Activated naive CD4-positive, alpha-beta T cell treated with Interleukin-2 at 50 U/mL for 16 hours (primary cell): Measurements from ENCODE around the gene CD79A.
"Not testable (repeated sequence)": the region's sequence is repeated elsewhere in the genome, so short reads cannot be mapped to it uniquely, and the experiment has no call there.

Experiments
- DNase-seq: peaks from one replicate; pipeline ENCODE4 v3.0.0-alpha.2; 2020

CD79A gene

GRCh38 chr19:41863209-41863931, 13.7 kb upstream of the CD79A start:
- no peak for DNase-seq

DNA sequence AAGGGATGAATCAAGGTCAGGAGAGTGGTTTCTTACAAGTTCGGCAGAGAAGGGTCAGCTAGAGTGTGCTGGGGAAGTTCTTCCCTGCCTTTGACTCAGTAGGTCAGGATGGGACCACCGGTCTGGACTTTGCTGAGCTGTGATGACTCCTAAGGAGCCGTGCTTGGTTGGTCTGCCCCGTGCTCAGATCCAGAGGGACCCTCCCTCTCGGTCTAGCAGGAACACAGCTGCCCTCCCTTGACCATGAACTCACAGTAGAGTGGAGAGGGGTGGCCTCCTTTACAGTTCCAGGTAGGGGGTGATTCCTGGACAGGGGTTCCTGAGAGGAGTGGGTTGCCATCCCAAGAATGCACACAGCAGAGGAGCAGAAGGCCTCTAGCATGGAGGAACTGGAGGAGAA, 12.7 kb upstream of the CD79A start:
- DNase-seq, result no peak

DNA sequence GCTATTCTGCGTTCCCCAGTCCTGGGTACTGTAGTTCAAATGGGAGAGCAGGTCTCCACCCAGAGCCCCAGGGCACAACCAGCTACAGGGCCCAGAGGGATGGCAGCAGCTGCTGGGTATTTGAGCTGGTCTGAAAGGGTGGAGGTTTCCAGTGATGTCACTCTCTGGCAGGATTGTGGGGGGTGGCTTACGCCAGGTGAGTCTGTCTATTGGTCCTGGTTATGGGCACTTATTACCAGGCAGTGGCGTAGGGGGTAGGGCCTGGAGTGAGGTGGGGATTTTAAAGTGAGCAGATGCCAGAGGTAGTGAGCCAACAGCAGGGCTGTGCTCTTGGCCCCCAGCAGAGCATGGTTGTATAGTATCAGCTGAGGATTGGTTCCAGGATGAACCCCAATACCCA, 10.8 kb upstream of the CD79A start:
- peak; percentile 10 for DNase-seq

DNA sequence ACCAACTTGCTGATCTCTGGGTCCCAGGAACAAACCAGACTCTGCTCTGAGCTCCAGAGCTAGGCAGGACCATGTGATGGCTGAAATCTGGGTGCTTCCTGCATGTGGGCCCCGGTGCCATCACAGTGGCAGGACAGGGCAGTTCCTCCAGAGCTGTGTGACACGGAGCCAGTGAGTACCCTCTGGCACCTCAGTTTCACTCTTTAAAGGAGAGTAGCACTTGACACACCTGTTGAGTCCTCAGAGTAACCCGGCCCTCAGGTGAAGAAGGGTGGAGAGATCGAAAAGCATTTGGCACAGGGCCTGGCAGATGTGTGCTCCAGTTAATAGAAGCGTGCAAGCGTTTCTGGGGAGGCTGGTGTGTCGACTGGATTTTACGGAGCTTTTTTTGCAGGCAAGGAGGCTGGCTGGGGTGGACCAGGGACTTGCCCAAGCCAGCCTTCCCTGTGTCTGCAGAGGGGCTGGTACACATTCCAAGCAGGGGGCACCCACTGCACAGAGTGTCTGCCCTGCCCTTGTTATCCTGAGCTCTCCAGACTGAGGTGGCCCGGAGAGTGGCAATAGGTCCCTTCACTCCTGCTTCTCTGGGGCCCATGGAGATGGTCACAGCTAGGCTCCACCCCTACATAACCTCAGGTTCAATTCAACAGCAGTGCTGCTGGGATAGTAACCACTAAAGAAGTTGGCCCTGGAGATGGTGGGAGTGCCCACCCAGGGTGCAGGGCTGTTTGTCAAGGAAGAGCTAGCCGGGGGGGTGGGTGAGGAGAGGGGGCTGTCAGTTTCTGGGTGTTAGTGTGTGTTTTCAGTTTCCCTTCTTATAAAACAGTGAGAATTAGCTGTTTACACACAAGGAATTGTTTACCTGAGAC, 8.7 kb upstream of the CD79A start:
- DNase-seq, result no peak

DNA sequence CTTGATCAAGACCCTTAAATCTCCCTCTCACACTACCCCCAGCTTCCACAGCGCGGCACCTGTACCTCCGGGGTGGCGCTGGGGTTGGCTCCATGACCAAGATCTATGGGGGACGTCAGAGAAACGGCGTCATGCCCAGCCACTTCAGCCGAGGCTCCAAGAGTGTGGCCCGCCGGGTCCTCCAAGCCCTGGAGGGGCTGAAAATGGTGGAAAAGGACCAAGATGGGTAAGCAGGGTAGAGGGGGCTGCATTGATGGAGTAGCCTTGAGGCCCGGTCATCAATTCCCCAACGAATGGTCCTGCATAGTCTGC, 8.1 kb upstream of the CD79A start:
- no peak for DNase-seq

GRCh38 chr19:41869374-41869955, 7.6 kb upstream of the CD79A start:
- DNase-seq, result no peak

DNA sequence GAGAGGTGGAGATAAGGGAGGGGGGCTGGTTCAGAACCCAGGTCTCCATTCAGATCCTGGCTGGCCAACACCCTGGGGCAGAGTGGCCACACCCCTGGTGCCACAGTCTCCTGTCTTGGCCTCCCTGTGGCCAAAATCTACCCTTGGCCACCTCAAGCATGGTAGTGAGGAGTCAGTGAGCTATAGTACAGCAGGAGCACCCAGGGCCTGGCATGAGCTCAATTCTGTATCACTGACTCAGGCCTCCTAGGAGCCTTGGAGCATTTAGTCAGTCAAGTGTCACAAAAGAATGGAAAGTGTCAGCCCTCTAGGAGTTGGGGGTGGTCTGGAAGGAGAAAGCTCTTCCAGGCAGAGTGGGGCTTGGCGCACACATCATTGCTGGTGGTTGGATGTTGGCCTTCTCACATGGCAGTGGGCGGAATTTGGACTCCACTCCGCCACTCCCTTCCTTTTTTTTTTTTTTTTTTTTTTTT, 6.6 kb upstream of the CD79A start:
- DNase-seq, result no peak

DNA sequence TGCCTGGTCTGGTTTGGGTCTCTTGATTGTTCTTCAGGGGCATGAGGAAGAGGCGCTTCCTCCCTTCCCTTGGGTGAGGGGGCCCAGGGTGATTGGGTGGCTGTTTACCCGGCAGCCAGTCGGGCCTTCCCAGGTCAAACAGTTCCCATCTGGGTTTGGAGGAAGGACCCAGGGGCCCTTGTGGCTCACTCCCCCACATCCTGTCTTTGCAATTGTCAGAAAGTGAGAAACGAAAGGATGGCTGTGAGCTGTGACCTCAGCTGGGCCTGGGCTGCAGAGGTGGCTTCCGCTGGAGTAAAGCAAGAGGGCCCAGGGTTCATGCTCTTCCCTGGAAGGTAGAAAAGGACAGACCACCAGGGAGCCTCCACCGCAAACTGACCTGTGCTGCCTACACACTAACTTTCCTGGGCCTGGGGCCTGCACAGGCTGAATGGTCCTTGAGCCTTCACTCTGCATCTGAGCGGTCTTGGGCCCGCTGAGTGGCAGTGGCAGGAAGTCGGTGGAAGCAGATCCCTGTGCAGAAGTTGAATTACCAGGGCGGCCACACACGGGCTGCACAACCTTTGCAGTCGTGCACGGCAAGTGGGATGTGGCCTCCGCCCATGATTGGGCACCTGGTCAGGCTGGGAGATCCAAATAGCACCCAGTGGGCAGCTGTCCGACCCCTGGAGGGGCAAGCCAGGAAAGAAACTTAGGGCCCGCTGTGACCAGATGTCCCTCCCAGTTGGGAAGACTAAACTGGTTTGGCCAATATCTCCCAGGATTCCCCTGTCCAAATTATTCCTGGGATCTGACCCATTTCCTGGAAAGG, 5.3 kb upstream of the CD79A start:
- peak; percentile 69 for DNase-seq

GRCh38 chr19:41872384-41872774, 4.7 kb upstream of the CD79A start:
- no peak for DNase-seq

DNA sequence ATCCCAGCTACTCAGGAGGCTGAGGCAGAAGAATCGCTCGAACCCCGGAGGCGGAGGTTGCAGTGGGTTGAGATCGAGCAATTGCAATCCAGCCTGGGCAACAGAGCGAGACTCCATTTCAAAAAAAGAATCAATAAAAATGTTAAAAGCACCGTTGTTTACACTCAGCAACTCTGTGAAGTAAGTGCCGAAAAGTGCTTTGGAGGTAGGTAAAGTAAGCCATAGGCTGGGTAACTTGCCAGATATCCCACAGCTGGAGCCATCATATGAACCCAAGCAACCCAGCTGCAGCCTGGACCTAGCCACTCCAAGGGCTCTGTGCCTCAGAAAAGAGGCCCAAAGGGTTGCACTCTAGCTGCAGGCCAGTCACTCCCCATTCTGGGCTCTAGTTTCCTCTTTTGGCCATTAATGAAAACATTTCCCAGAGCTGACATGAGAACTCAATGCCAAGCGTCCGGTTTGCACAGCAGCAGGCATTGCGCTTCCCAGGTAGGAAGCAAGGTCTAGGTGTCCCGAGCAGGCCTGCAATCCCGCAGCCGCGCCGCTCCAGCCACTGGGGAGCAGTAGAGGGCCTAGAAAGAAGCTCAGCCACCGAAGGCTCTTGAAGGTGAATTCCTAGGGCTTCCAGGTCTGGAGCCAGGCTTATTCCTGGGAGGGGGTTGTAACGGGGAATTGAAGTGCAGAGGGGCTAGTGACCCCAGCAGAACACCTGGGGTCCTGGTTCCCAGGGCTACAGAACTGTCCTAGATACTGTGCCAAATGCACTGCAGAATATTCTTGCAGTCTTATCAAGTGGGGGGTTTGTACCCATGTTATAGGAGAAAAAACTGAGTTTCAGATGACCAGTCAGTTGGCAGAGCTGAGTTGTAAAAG, 4.1 kb upstream of the CD79A start:
- DNase-seq, result peak; percentile 75

- not testable (repeated sequence) for DNase-seq
Measured at GRCh38 chr19:41875973-41876372, 1.1 kb upstream of the CD79A start.

- no peak for DNase-seq
Measured at GRCh38 chr19:41877916-41878905, 1.1 kb downstream of the CD79A start.

DNA sequence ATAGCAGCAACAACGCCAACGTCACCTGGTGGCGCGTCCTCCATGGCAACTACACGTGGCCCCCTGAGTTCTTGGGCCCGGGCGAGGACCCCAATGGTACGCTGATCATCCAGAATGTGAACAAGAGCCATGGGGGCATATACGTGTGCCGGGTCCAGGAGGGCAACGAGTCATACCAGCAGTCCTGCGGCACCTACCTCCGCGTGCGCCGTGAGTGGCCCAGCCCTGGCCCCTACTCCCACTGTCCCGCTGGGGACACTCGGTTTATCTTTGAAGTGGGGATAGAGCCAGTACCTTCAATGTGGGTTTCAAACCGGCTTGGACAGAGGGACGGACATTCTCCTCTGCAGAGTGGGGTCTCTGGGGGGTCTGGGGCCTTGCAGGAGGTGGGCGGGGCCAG, 2.0 kb downstream of the CD79A start:
- DNase-seq, result no peak

GRCh38 chr19:41879670-41880328, 2.7 kb downstream of the CD79A start:
- DNase-seq, result no peak

- DNase-seq, result no peak
Measured at GRCh38 chr19:41880329-41880708, 3.2 kb downstream of the CD79A start.

DNA sequence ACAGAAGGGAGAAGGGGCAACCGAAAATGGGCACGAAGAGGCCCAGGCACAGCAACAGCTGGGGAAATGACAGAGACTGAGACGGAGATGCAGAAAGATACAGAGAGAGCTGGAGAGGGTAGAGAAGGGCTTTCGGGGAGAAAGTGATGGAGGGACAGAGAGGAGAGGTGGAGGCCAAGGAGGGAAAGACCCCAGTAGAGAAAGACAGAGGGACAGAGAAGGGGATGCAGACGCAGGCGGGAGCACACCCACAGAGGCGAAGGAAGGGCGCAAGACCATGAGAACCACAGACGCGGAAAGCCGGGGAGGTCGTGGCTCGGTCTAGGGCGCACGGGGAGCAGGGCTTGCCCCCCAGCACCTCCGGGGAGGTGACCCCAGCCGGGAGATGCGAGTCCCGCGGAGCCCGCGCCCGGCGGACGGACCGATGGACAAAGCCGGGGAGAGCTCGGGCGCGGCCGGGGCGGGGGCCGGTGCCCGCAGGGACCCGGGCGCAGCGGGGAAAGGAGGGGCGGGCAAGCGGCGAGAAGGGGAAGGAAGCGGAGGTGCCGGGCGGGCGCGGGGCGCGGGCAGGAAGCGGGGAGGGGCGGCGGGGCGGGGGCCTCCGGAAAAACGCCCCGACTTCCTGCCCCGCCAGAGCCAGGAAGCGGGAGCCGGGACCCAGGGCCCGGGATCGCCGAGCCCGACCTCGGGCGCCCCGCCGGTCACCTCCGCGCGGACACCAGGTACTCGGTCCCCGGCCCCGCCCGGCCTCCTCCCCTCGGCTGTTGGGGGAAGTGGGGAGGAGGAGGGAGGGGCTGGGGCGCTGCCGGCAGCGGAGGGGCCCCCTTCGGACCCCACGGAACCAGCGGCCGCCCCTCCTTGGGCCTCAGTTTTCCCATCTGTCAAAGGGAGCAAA, 5.7 kb downstream of the CD79A start, which contains the start of gene ARHGEF1:
Gene ARHGEF1 (plus strand): TSS at position 617 of the 895 bp plus-strand sequence. CDS start 4,899 bp downstream, outside the sequence.
- peak; percentile 60 for DNase-seq

- peak; percentile 24 for DNase-seq
Measured at GRCh38 chr19:41883463-41883820, 6.4 kb downstream of the CD79A start.

DNA sequence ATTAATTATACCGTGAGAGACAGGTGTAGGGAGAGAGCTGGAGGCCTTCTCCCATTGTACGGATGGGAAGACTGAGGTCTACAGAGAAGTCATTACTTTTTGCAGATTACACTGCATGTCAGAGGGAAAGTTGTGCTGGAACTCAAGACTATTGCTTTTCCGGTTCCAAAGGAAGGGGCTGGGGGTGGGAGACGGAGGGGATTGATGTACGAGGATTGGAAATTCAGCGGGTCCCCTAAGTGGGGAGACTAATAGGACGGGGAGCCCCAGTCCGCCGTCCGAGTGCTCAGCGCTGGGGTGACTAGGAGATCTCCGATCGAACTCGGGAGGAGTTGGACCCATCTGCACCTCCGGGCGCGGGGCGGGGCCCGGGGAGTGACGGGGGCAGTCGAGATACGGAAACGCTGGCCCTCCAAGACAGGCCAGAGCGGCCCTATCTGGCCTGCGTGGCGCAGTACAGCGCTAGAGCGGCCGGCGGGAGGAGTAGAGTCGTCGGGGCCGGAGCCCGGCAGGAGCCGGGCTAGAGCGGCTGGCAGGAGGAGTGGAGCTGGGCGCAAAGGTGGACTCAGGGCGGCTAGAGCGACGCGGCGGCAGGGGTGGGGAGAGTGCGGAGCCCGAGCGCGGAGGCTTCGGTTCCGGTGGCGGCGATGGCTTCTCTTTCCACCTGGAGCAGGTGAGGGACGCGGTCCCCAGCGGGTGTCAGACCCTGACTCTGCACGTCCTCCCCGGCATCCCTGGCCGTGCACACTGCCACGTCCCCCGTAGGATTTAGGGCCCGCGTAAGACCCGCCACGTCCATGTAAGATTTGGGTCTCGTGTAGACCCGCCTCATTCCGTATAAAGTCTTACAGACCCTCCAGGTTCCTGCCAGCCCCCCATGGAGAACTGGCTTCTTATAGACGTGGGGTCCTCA, 7.0 kb downstream of the CD79A start:
- DNase-seq, result peak; percentile 87
